SKM-1 treated with dmso at 0.1 percent for 144 hours (cell line): Measurements from ENCODE around the gene C22orf15.

ENCODE experiments used
- DNase-seq: peaks from one replicate; lab custom pipeline; 2025; ENCODE audit not compliant: unreplicated experiment; lab: John Stamatoyannopoulos, UW

Gene C22orf15

DNA sequence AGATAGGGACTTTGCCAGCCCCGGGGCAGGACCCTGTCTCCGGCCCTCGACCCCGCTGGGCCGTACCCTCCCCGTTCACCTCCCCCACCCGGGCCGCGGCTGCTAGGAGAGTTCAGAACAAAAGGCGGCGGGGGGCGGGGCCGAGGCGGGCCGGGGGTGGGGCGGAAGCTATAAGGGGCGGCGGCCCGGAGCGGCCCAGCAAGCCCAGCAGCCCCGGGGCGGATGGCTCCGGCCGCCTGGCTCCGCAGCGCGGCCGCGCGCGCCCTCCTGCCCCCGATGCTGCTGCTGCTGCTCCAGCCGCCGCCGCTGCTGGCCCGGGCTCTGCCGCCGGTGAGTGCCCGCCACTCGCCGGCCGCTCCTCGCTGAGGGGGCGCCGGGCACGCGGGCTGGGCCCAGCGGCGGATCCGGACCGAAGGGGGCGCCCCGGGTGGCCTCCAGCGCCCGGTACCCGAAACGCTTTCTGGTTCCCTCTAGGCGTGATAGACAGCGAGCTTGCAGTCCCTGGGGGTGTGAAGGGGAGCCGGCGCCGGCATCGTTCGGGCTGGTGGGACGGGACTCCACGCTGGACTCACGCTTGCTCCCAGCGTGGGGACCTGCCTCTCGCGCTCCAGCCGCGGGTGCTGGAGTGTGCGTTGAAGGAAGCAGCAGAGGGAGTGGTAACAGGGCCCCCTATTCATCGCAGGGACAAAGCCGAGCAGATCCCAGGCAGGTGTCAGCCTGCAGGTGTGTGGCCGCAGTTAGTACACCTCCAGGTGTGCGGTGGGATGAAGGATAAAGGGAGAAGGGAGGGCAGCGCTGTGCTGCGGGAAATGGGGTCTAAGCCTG, 10.1 kb downstream of the C22orf15 start, which contains the start of gene MMP11:
Gene MMP11 (plus strand): TSS at position 201 of the 825 bp plus-strand sequence. CDS start 22 bp downstream, at position 223.
- no peak for DNase-seq

DNA sequence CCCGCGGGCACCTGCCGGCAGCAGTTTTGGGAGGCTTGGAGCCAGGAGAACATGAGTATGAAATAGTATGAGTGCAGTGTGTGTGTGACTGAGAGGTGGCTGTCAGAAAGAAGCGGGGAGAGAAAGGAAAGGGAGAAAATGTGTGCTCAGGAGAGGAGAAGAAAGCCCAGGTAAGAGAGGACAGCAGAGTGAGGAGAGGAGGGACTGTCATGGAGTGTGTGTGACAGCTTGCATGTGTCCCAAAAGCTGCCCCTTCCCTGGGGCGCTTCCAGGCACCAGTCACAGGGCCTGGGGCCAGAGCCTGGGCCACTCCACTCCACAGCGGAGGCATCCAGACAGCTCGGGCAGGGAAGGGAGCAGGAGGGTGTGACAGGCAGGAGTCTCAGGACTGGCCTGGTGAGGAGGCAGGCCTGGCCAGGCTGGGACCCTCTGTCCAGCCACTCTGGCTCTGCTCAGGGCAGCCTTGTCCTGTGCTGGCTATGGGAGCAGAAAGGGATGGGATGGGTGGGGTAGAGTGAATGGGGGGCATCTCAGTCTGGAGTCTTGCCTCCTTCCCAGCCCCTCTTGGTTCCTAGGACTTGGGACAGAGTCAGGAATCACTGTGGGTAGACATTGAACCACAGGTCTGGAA, 10.8 kb downstream of the C22orf15 start:
- no peak for DNase-seq

DNA sequence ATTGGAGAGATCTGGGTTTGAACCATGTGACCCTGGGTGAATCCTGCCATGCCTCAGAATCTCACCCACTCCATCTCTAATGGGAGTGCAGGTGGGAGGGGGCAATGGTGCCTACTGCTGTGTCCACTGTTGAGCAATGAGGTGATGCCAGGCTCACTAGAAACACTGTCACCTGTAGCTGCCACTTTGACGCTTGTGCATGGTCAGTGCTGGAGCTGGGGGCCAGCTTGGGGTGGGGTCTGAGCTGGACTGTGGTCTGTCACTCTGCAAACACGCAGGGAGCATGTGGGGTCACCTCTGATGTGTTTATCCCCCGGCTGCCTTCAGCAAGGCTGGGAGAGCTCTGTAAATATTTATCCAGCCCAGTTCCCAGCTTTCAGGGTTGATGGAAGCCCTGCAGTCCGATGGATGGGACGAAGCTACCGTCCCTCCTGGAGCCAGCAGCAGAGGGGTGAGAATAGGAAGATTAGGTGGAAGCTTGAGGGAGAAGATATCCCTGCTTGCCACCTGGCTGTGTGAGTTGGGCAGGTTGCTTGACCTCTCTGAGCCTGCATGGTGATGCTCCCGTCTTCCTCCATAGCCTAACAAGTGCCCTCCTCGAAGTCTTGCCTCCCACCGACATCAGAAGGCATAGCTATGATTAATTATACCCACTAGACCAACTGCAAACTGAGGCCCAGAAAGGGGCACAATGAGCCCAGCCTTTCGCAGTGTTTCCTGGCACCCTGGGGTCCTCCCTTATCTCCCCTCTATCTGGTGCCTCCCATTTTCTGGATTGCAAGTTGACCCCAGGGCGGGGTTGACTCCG, 11.5 kb downstream of the C22orf15 start:
- DNase-seq = no peak

DNA sequence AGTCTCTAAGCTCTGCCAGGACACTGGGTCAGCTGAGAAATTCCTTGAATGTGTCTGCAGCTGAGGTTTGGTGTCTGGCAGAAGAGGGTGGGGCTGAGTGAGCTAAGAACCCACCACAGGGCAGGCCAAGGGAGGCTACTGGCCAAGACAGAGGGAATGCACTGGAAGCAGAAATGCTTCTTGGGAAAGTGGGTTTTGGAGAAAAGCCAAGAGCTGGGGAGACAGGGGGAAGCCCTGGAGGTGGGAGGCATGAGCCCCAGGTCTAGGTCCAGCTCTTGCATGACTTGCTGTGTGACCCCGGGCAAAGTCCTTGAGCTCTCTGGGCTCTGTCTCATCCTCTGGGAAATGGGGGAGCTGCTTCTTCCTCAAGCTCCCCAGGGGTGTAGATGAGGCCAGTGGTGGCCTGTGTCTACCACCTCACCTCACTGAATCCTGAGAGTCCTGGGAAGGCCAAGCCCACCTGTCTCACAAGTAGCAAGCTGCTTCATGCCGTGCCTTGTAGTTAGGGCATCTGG, 12.2 kb downstream of the C22orf15 start:
- no peak for DNase-seq

DNA sequence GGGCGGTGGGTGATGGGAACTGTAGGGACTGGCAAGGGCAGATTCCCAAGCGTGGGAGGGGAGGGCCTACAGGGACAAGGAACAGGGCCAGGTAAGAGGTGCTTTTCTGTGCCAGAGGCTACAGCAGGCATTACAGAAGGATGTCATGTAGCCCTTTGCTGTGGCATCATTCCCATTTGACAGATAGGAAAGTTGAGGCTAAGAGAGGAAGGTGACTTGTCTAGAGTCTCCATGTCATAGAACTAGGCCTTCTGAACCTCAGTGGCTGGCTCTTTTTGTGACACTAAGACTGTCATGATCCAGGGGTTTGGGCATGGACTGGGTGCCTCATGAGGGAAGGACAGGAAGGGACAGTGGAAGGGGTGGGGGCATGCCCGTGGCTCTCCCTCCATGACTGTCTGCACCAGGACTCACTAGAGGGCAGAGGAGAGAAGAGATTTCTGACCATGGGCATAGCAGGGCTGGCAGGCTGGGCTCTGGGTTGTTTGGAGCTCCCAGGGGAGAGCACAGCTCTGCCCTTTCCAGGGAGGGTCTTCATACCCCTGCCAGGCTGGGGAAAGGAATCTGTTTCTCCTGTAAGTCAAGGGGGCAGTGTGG, 13.1 kb downstream of the C22orf15 start:
- no peak for DNase-seq

DNA sequence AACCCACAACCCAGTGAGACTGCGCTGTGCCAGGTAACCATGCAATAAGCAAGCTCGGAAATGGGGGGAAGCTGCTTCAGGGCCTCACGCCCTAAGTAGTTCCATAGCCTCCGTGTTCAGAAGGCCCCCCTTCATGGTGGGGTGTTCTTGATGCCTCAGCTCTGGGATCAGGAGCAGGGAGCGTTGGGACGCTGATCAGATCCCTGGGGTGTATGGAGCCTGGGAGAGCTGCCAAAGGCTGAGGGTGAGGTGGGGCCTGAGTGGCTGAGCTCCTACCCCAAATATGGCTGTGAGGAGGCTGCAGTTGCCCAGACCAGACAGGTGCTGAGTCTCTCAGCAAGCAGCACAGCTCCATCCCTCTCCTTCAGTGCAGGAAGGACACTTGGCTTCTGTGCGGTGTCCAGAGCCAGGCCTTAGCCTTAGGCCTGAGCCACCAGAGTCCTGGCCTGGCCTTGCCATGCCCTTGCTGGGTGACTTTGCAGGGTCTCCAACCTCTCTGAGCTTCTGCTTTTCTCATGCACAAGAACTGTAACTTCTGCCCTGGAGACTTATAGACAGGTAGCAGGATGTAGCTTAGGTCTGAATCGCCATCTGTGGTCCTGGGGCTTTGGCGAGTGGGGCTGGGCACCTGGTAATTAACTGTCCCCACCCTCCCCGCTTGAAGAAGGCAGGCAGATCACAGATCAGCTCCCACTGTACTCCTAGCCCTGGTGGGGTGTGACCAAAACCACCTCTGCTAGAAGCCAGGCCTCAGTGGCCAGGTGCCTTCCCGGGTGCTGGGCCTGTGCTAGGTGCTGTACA, 15.2 kb downstream of the C22orf15 start:
- no peak for DNase-seq

DNA sequence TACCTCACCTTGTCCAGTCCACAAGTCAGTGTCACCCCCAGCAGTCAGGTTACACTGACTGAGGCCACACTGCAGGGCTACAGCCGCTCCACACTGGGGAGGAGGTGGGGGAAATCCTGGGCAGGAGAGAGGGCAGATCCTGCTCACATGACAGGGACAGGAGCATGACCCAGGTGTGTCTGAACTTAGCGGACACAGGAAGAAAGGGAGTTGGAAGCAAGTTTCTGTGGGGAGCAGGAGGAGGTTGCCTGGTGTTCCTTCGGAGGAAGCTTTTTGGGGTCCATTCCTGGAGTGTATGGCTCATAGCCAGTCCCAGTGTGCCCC, 15.7 kb downstream of the C22orf15 start:
- no peak for DNase-seq

DNA sequence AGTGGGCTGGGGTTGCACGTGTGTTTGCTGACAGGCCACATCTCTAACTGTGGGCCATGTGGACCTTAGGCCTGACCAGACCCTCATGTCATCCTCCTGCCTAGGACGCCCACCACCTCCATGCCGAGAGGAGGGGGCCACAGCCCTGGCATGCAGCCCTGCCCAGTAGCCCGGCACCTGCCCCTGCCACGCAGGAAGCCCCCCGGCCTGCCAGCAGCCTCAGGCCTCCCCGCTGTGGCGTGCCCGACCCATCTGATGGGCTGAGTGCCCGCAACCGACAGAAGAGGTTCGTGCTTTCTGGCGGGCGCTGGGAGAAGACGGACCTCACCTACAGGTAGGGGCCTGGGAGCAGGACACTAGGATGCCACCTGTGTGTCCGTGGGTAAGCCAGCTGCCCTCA, 16.3 kb downstream of the C22orf15 start:
- no peak for DNase-seq

DNA sequence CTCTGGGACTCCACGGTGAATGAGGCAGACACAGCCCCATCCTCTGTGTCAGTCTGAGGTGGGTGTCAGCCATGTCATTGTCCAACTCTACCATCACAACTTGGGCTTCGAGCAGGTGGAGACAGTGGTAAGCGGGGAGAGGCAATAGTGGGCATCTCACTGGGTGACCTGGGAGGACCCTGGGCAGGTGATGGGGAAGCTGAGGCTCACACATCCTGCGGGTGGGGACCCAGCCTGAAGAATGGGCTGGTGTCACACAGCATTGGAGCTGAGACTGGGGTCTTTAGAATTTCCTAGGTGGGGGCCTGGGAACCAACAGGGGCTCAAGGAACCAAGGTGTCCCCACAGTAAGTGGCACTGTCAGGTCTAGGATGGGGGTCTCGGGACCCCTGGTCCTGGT, 16.9 kb downstream of the C22orf15 start:
- no peak for DNase-seq

DNA sequence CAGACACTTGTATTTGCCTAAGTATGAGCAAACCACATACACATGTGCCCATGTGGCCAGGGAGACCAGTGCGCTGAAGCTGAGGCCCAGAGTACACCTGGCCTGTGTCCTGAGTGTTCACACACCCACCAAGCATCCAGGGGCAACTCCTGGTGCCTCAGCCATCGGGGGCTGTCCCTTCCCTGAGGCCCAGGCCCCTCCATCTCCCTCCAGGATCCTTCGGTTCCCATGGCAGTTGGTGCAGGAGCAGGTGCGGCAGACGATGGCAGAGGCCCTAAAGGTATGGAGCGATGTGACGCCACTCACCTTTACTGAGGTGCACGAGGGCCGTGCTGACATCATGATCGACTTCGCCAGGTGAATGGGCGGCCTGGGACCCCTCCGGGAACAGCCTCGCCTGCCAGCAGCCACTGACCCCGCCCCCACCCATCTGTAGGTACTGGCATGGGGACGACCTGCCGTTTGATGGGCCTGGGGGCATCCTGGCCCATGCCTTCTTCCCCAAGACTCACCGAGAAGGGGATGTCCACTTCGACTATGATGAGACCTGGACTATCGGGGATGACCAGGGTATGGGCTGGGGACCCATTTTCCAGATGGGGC, 17.5 kb downstream of the C22orf15 start:
- DNase-seq = no peak

DNA sequence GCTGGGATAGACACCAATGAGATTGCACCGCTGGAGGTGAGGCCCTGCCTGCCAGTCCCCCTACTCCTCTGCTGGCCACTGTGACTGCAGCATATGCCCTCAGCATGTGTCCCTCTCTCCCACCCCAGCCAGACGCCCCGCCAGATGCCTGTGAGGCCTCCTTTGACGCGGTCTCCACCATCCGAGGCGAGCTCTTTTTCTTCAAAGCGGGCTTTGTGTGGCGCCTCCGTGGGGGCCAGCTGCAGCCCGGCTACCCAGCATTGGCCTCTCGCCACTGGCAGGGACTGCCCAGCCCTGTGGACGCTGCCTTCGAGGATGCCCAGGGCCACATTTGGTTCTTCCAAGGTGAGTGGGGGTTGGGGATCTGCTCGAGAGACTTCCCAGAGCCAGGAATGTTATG, 18.3 kb downstream of the C22orf15 start:
- no peak for DNase-seq

DNA sequence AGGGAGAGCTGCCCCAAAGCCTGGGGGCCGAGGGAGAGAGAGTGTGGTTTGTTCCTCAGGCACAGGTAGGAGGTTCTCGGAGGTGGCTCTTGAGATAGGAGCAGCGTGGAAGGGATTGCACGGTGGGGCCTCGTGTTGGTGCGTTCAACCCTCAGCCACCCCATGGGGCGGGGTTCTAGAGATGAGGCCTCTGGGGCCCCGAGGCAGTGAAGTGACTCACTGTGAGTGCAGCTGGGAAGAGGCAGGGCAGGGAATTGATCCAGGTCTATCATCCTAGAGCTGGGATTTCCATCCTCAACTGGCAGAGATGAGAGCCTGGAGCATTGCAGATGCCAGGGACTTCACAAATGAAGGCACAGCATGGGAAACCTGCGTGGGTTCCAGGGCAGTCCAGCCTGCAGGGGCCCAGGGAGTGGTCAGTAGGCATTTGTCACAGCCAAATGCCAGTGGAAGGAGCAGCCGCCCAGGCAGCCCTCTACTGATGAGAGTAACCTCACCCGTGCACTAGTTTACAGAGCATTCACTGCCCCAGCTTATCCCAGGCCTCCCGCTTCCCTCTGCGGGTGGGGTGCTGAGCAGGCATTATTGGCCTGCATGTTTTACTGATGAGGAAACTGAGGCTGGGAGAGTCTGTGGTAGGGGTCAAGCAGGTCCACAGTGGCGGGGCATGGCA, 18.9 kb downstream of the C22orf15 start:
- no peak for DNase-seq

DNA sequence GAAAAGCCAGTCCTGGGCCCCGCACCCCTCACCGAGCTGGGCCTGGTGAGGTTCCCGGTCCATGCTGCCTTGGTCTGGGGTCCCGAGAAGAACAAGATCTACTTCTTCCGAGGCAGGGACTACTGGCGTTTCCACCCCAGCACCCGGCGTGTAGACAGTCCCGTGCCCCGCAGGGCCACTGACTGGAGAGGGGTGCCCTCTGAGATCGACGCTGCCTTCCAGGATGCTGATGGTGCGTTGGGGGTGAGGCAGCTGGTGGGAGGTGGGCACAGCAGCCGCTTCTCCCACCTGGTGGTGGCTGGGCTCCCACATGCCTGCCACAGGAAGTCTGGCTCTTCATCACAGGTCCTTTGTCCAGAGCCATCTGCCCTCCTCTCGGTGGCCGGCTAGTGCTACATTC, 19.5 kb downstream of the C22orf15 start:
- DNase-seq = no peak

DNA sequence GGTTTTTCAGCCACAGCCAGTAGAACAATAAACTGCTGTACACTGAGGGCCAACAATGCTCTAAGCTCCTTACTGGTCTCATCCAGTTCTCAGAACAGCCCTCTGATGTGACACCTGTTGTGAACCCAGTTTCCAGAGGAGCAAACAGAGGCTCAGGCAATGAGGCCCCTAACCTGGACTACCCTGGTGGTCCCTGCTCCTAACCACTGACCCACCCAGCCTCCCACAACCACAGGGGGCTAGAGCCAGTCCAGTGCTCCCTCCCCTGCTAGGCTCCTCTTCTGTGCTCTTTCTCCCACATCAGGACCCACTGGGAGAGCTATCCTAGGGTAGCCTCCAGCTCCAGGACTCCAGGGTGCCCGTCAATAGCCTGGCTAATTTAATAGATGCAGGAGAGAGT, 19.9 kb downstream of the C22orf15 start:
- no peak for DNase-seq

DNA sequence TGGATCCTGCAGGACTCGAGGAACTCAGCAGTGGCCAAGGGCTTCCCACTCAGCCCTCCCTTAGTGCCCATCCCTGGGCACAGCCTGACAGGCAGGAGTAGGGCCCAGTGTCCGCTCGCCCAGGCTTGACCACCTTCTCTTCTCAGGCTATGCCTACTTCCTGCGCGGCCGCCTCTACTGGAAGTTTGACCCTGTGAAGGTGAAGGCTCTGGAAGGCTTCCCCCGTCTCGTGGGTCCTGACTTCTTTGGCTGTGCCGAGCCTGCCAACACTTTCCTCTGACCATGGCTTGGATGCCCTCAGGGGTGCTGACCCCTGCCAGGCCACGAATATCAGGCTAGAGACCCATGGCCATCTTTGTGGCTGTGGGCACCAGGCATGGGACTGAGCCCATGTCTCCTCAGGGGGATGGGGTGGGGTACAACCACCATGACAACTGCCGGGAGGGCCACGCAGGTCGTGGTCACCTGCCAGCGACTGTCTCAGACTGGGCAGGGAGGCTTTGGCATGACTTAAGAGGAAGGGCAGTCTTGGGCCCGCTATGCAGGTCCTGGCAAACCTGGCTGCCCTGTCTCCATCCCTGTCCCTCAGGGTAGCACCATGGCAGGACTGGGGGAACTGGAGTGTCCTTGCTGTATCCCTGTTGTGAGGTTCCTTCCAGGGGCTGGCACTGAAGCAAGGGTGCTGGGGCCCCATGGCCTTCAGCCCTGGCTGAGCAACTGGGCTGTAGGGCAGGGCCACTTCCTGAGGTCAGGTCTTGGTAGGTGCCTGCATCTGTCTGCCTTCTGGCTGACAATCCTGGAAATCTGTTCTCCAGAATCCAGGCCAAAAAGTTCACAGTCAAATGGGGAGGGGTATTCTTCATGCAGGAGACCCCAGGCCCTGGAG, 20.7 kb downstream of the C22orf15 start:
- DNase-seq = no peak

DNA sequence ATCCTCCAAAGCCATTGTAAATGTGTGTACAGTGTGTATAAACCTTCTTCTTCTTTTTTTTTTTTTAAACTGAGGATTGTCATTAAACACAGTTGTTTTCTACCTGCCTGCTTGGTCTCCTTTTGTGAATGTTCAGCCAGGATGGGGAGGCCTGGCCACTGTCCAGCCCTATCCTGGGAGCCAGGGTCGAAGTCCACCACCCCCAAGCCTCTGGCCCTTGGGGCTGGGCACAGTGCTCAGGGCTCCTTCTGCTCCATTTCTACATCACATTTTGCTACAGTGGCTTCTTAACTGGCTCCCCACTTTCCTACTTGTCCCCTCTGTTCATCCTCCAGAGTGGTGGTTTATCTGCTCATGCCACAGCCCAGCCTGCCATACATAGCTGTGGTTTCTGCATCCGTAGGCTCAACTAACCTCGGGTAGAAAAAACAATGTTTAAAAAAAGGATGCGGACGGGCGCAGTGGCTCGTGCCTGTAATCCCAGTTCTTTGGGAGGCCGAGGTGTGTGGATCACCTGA, 21.5 kb downstream of the C22orf15 start:
- DNase-seq = no peak

DNA sequence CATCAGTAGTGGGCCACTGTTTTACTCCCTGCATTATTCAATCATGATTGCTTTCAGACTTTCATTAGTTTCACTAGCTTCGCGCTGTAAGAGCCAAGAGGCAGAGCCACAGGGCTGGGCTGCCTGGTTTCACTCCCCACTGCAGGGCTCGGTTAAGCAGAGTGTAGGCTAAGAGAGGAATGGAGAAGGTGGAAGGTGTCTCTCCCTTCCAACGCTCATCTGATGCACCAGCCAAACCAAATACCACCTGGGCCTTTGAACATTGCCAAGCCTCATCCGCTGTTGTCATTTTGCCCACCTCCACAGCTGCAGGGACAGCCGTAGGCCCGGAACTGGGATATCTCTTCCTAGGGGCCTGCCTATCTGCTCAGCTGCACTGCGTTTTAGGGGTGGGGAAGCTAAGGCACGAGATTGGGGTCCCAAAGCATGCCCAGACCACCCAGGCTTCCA, 23.5 kb downstream of the C22orf15 start:
- DNase-seq = no peak
